Dendritic cell treated with granulocyte-macrophage colony-stimulating factor and Interleukin-4, amounts not matched to agents 40 ng/mL and 50 ng/mL, for 4 days (primary cell): Measurements from ENCODE around the gene MLLT3.
A peak's percentile ranks its signal among the peaks of the same experiment; 100 is the strongest.
"Not testable (repeated sequence)": the region's sequence is repeated elsewhere in the genome, so short reads cannot be mapped to it uniquely, and the experiment has no call there.

ENCODE experiments used
- H3K27ac Mint-ChIP-seq: one replicate; pipeline ENCODE4 v1.8.0; 2022; ENCODE audit warnings: mild to moderate bottlenecking, mixed read lengths
- H3K27me3 Mint-ChIP-seq: one replicate; pipeline ENCODE4 v1.8.0; 2022; ENCODE audit warnings: mild to moderate bottlenecking, mixed read lengths
- H3K36me3 Mint-ChIP-seq: one replicate; pipeline ENCODE4 v1.8.0; 2022; ENCODE audit warnings: low read depth, mixed read lengths
- H3K4me1 Mint-ChIP-seq: one replicate; pipeline ENCODE4 v1.8.0; 2022; ENCODE audit warnings: low read depth, mixed read lengths
- H3K4me3 Mint-ChIP-seq: one replicate; pipeline ENCODE4 v1.8.0; 2022; ENCODE audit warnings: mild to moderate bottlenecking, moderate library complexity, mixed read lengths
- H3K9me3 Mint-ChIP-seq: one replicate; pipeline ENCODE4 v1.8.0; 2022; ENCODE audit warnings: mixed read lengths
- intact Hi-C: fragments of 100-400 bp; cut with micrococcal nuclease; formaldehyde crosslinking; loops from one replicate; pipeline ENCODE4 v1.15.0; 2022

The MLLT3 gene

GRCh38 chr9:20622330-20623020 lies at the start of gene MLLT3:
TSS of gene MLLT3 (minus strand) at chr9:20622499.
- peaks cover 47% of the 10 kb centered on the region for H3K4me1 Mint-ChIP-seq
- intact Hi-C loops: loop anchor here (10.0 kb wide), 2 partner anchors 492 to 698 kb away; no protein-coding TSS in a partner anchor

GRCh38 chr9:20671635-20672034 lies 49.3 kb upstream of the MLLT3 start:
- intact Hi-C loops: no loop called here
- H3K9me3 Mint-ChIP-seq: no peaks in the 10 kb centered on the region

More at GRCh38 chr9:20622330-20623020, at the start of gene MLLT3:
- peak within 1 kb of the TSS; percentile 92 for H3K4me3 Mint-ChIP-seq
- peaks cover 43% of the 10 kb centered on the region for H3K27me3 Mint-ChIP-seq
- peaks cover 21% of the 10 kb centered on the region for H3K36me3 Mint-ChIP-seq
- H3K27ac Mint-ChIP-seq: peak within 1 kb of the TSS; percentile 80
- H3K9me3 Mint-ChIP-seq: no peaks in the 10 kb centered on the region

GRCh38 chr9:20670395-20670794 lies 48.1 kb upstream of the MLLT3 start:
- no peak overlapping the region for H3K27ac Mint-ChIP-seq
- H3K36me3 Mint-ChIP-seq: no peaks in the 10 kb centered on the region
- no peak overlapping the region for H3K4me3 Mint-ChIP-seq
- no peaks in the 10 kb centered on the region for H3K9me3 Mint-ChIP-seq
- intact Hi-C loops: no loop called here
- no peaks in the 10 kb centered on the region for H3K27me3 Mint-ChIP-seq
- no peaks in the 10 kb centered on the region for H3K4me1 Mint-ChIP-seq

More at GRCh38 chr9:20671635-20672034, 49.3 kb upstream of the MLLT3 start:
- Mint-ChIP-seq H3K4me3 (no peak overlapping the region), H3K4me1 (no peaks in the 10 kb centered on the region), H3K27me3 (no peaks in the 10 kb centered on the region), H3K27ac (no peak overlapping the region), H3K36me3 (no peaks in the 10 kb centered on the region)

GRCh38 chr9:20664501-20664900 lies 42.2 kb upstream of the MLLT3 start:
- no peaks in the 10 kb centered on the region for H3K36me3 Mint-ChIP-seq
- no peaks in the 10 kb centered on the region for H3K27me3 Mint-ChIP-seq
- H3K9me3 Mint-ChIP-seq: no peaks in the 10 kb centered on the region
- no peak overlapping the region for H3K27ac Mint-ChIP-seq
- intact Hi-C loops: no loop called here
- H3K4me3 Mint-ChIP-seq: no peak overlapping the region
- H3K4me1 Mint-ChIP-seq: no peaks in the 10 kb centered on the region

- Mint-ChIP-seq H3K4me1 (no peaks in the 10 kb centered on the region), H3K4me3 (no peak overlapping the region), H3K9me3 (no peaks in the 10 kb centered on the region), H3K27ac (no peak overlapping the region), H3K36me3 (no peaks in the 10 kb centered on the region), H3K27me3 (no peaks in the 10 kb centered on the region)
- intact Hi-C loops: no loop called here
These were observed 40.8 kb upstream of the MLLT3 start for GRCh38 chr9:20663133-20663532.

GRCh38 chr9:20662156-20662555 lies 39.9 kb upstream of the MLLT3 start:
- Mint-ChIP-seq H3K36me3 (no peaks in the 10 kb centered on the region), H3K9me3 (no peaks in the 10 kb centered on the region), H3K4me3 (no peak overlapping the region), H3K4me1 (no peaks in the 10 kb centered on the region), H3K27ac (no peak overlapping the region), H3K27me3 (no peaks in the 10 kb centered on the region)
- intact Hi-C loops: no loop called here

- Mint-ChIP-seq H3K27ac (no peak overlapping the region), H3K4me1 (no peaks in the 10 kb centered on the region), H3K4me3 (no peak overlapping the region), H3K36me3 (no peaks in the 10 kb centered on the region), H3K9me3 (no peaks in the 10 kb centered on the region), H3K27me3 (no peaks in the 10 kb centered on the region)
- intact Hi-C loops: no loop called here
These were observed 37.2 kb upstream of the MLLT3 start for GRCh38 chr9:20659474-20659967.

GRCh38 chr9:20658677-20659473 lies 36.6 kb upstream of the MLLT3 start:
- intact Hi-C loops: no loop called here
- Mint-ChIP-seq H3K27ac (no peak overlapping the region), H3K4me1 (no peaks in the 10 kb centered on the region), H3K27me3 (no peaks in the 10 kb centered on the region), H3K9me3 (no peaks in the 10 kb centered on the region), H3K4me3 (peak overlapping the region; percentile 69), H3K36me3 (no peaks in the 10 kb centered on the region)

GRCh38 chr9:20658246-20658667 lies 36.0 kb upstream of the MLLT3 start:
- H3K4me3 Mint-ChIP-seq: peak overlapping the region; percentile 69
- H3K9me3 Mint-ChIP-seq, intact Hi-C loops, H3K27me3 Mint-ChIP-seq, H3K4me1 Mint-ChIP-seq, H3K36me3 Mint-ChIP-seq, H3K27ac Mint-ChIP-seq: not testable (repeated sequence)

- H3K9me3 Mint-ChIP-seq: no peaks in the 10 kb centered on the region
- H3K4me1 Mint-ChIP-seq: no peaks in the 10 kb centered on the region
- intact Hi-C loops: no loop called here
- H3K27ac Mint-ChIP-seq: no peak overlapping the region
- H3K36me3 Mint-ChIP-seq: no peaks in the 10 kb centered on the region
- no peaks in the 10 kb centered on the region for H3K27me3 Mint-ChIP-seq
- no peak overlapping the region for H3K4me3 Mint-ChIP-seq
These were observed 29.6 kb upstream of the MLLT3 start for GRCh38 chr9:20651939-20652338.

- no peaks in the 10 kb centered on the region for H3K4me1 Mint-ChIP-seq
- H3K36me3 Mint-ChIP-seq: no peaks in the 10 kb centered on the region
- intact Hi-C loops: no loop called here
- H3K27me3 Mint-ChIP-seq: no peaks in the 10 kb centered on the region
- no peaks in the 10 kb centered on the region for H3K9me3 Mint-ChIP-seq
- no peak overlapping the region for H3K27ac Mint-ChIP-seq
- H3K4me3 Mint-ChIP-seq: no peak overlapping the region
These were observed 28.5 kb upstream of the MLLT3 start for GRCh38 chr9:20650750-20651299.

GRCh38 chr9:20650313-20650712 lies 28.0 kb upstream of the MLLT3 start:
- no peaks in the 10 kb centered on the region for H3K9me3 Mint-ChIP-seq
- H3K4me1 Mint-ChIP-seq: no peaks in the 10 kb centered on the region
- no peak overlapping the region for H3K4me3 Mint-ChIP-seq
- intact Hi-C loops: no loop called here
- H3K36me3 Mint-ChIP-seq: no peaks in the 10 kb centered on the region
- H3K27ac Mint-ChIP-seq: no peak overlapping the region
- no peaks in the 10 kb centered on the region for H3K27me3 Mint-ChIP-seq

- intact Hi-C loops: no loop called here
- Mint-ChIP-seq H3K27me3 (no peaks in the 10 kb centered on the region), H3K9me3 (no peaks in the 10 kb centered on the region), H3K4me1 (no peaks in the 10 kb centered on the region), H3K4me3 (no peak overlapping the region), H3K27ac (no peak overlapping the region), H3K36me3 (no peaks in the 10 kb centered on the region)
These were observed 27.1 kb upstream of the MLLT3 start for GRCh38 chr9:20649381-20649780.

- Mint-ChIP-seq H3K27me3 (no peaks in the 10 kb centered on the region), H3K4me3 (no peak overlapping the region), H3K9me3 (no peaks in the 10 kb centered on the region), H3K4me1 (no peaks in the 10 kb centered on the region), H3K36me3 (no peaks in the 10 kb centered on the region), H3K27ac (no peak overlapping the region)
- intact Hi-C loops: no loop called here
These were observed 24.4 kb upstream of the MLLT3 start for GRCh38 chr9:20646656-20647055.
